OCI-LY3 (cell line): ENCODE measurements around the gene ANKRD28.

Experiments used
- EZH2phosphoT487 ChIP-seq: fragments of 200-600 bp; shearing (Covaris generic); IDR thresholded peaks from 2 replicates; pipeline ENCODE4 v1.6.1; 2018; ENCODE audit warnings: antibody characterized with exemption, mixed run types, low read depth
- TF ChIP-seq, protein P1 (sequence below): fragments of 200-600, 300-600 bp; sonication (generic); IDR thresholded peaks from 2 replicates; pipeline ENCODE4 v1.5.1; 2014; ENCODE audit warnings: antibody characterized with exemption, low read length, low read depth

GRCh38 chr3:15708882-15709677 lies 88.7 kb downstream of the ANKRD28 start:
- TF ChIP-seq, protein P1, sequence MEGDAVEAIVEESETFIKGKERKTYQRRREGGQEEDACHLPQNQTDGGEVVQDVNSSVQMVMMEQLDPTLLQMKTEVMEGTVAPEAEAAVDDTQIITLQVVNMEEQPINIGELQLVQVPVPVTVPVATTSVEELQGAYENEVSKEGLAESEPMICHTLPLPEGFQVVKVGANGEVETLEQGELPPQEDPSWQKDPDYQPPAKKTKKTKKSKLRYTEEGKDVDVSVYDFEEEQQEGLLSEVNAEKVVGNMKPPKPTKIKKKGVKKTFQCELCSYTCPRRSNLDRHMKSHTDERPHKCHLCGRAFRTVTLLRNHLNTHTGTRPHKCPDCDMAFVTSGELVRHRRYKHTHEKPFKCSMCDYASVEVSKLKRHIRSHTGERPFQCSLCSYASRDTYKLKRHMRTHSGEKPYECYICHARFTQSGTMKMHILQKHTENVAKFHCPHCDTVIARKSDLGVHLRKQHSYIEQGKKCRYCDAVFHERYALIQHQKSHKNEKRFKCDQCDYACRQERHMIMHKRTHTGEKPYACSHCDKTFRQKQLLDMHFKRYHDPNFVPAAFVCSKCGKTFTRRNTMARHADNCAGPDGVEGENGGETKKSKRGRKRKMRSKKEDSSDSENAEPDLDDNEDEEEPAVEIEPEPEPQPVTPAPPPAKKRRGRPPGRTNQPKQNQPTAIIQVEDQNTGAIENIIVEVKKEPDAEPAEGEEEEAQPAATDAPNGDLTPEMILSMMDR = no peak
- no peak for TF ChIP-seq EZH2phosphoT487
